Measurements from ENCODE around the gene ARRB1. TPM values are rescaled to one million over a fixed set of nuclear protein-coding genes. Genes with fewer than 3 reads are reported as not detected.
"Not testable (repeated sequence)": the region's sequence is repeated elsewhere in the genome, so short reads cannot be mapped to it uniquely, and the experiment has no call there.

Gene ARRB1
- total RNA-seq, 1 experiment from 2014 or later: 116 TPM

- ChIA-PET CTCF (interaction anchor here (0.6 to 1.5 kb wide), 2 partner anchors 13 to 16 kb away, joined by 3 to 14 read pairs; no protein-coding TSS in a partner anchor), POLR2A (interaction anchor here (0.6 kb wide), 1 partner anchor 22 kb away, joined by 4 read pairs; no protein-coding TSS in a partner anchor)
- H3K36me3 Mint-ChIP-seq (ENCODE audit: insufficient read depth, unreplicated experiment): peaks cover 21% of the 10 kb centered on the region
- intact Hi-C loops (cut with micrococcal nuclease; ENCODE audit: unreplicated experiment): no loop called here
- H3K9me3 Mint-ChIP-seq (ENCODE audit: unreplicated experiment): peaks cover 12% of the 10 kb centered on the region
- peaks cover 20% of the 10 kb centered on the region for H3K4me1 Mint-ChIP-seq (ENCODE audit: low read depth, unreplicated experiment)
- no peaks in the 10 kb centered on the region; the same call in 1 of the 2 replicates for H3K36me3 ChIP-seq (ENCODE audit: control insufficient read depth, insufficient read depth, low read length)
- no TSS peak for BruUV-seq (replicated peaks)
- H3K27me3 ChIP-seq (replicated peaks; ENCODE audit: control insufficient read depth, insufficient read depth, low read length): no peaks in the 10 kb centered on the region
- TF ChIP-seq CTCF (IDR thresholded peaks at IDR 0.05; ENCODE audit: insufficient read depth in 1 of 2, low read depth in 1 of 2, low read length in 1 of 2, severe bottlenecking in 1 of 2, unreplicated experiment in 1 of 2): no peak
- H3K27ac Mint-ChIP-seq (ENCODE audit: unreplicated experiment): peak overlapping the region; percentile 79
- H3K9me3 ChIP-seq: peaks cover 14% of the 10 kb centered on the region
- H3K4me1 ChIP-seq: peaks cover 31% of the 10 kb centered on the region
- no peaks in the 10 kb centered on the region for H3K27me3 Mint-ChIP-seq (ENCODE audit: insufficient read depth, unreplicated experiment)
- no peak overlapping the region for H3K4me3 ChIP-seq (ENCODE audit: low read depth, low read length)
- peak overlapping the region; percentile 28 for H3K4me3 Mint-ChIP-seq (ENCODE audit: unreplicated experiment)
- no peak for DNase-seq
These were observed 14.3 kb upstream of the ARRB1 start for GRCh38 chr11:75365711-75366181.

GRCh38 chr11:75362285-75362684, 10.8 kb upstream of the ARRB1 start:
- CTCF ChIA-PET: interaction anchor here (1.0 to 1.1 kb wide), 2 partner anchors 10 to 19 kb away, joined by 3 to 4 read pairs; no protein-coding TSS in a partner anchor
- H3K27ac Mint-ChIP-seq (ENCODE audit: unreplicated experiment); H3K27me3 Mint-ChIP-seq (ENCODE audit: insufficient read depth, unreplicated experiment); H3K36me3 ChIP-seq (ENCODE audit: control insufficient read depth, insufficient read depth, low read length); intact Hi-C loops (cut with micrococcal nuclease; ENCODE audit: unreplicated experiment); H3K4me1 Mint-ChIP-seq (ENCODE audit: low read depth, unreplicated experiment); BruUV-seq (replicated peaks); H3K27me3 ChIP-seq (replicated peaks; ENCODE audit: control insufficient read depth, insufficient read depth, low read length); POLR2A ChIA-PET; H3K9me3 ChIP-seq; H3K4me3 ChIP-seq (ENCODE audit: low read depth, low read length); H3K4me3 Mint-ChIP-seq (ENCODE audit: unreplicated experiment); DNase-seq: not testable (repeated sequence)
- Mint-ChIP-seq H3K36me3 (ENCODE audit: insufficient read depth, unreplicated experiment) (peaks cover 23% of the 10 kb centered on the region), H3K9me3 (ENCODE audit: unreplicated experiment) (peaks cover 12% of the 10 kb centered on the region)
- peaks cover 22% of the 10 kb centered on the region for H3K4me1 ChIP-seq

- Histone ChIP-seq H3K4me1 (peaks cover 18% of the 10 kb centered on the region), H3K27me3 (replicated peaks; ENCODE audit: control insufficient read depth, insufficient read depth, low read length) (no peaks in the 10 kb centered on the region), H3K9me3 (no peaks in the 10 kb centered on the region), H3K4me3 (ENCODE audit: low read depth, low read length) (no peak overlapping the region), H3K36me3 (ENCODE audit: control insufficient read depth, insufficient read depth, low read length) (no peaks in the 10 kb centered on the region)
- no TSS peak for BruUV-seq (replicated peaks)
- DNase-seq: no peak
- Mint-ChIP-seq H3K27me3 (ENCODE audit: insufficient read depth, unreplicated experiment) (no peaks in the 10 kb centered on the region), H3K36me3 (ENCODE audit: insufficient read depth, unreplicated experiment) (peaks cover 13% of the 10 kb centered on the region), H3K4me3 (ENCODE audit: unreplicated experiment) (no peak overlapping the region), H3K27ac (ENCODE audit: unreplicated experiment) (no peak overlapping the region), H3K9me3 (ENCODE audit: unreplicated experiment) (no peaks in the 10 kb centered on the region), H3K4me1 (ENCODE audit: low read depth, unreplicated experiment) (peaks cover 23% of the 10 kb centered on the region)
- CTCF ChIA-PET: no interaction called here
- no peak for TF ChIP-seq CTCF (IDR thresholded peaks at IDR 0.05; ENCODE audit: insufficient read depth in 1 of 2, low read depth in 1 of 2, low read length in 1 of 2, severe bottlenecking in 1 of 2, unreplicated experiment in 1 of 2)
- intact Hi-C loops (cut with micrococcal nuclease; ENCODE audit: unreplicated experiment): no loop called here
- POLR2A ChIA-PET: interaction anchor here (0.6 kb wide), 1 partner anchor 29 kb away, joined by 5 read pairs; no protein-coding TSS in a partner anchor
These were observed 5.2 kb upstream of the ARRB1 start for GRCh38 chr11:75356613-75357012.

Data from Caco-2 (cell line).